ENCODE measurements around the gene EIF3L. TPM values are rescaled to one million over a fixed set of nuclear protein-coding genes. Genes with fewer than 3 reads are reported as not detected.

Gene EIF3L
- total and polyA plus RNA-seq, 10 of the 15 experiments (the other 5 are each of a cell fraction or from before 2014, with no cell fraction given) = 294 to 1,037 (median 618) TPM

GRCh38 chr22:37832022-37832857 is 17.0 kb upstream of the EIF3L start:
- POLR2A ChIA-PET = no interaction called here
- BruUV-seq (replicated peaks) = no TSS peak
- DNase-seq (ENCODE audit: low read depth, low spot score) (no peak), ATAC-seq (no peak), FAIRE-seq (no peak)
- H3K4me2 ChIP-seq (ENCODE audit: control insufficient read depth, insufficient read depth) = no peak overlapping the region
- peaks cover 21 to 27% of the 10 kb centered on the region in 2 experiments; a peak in 3 of 4 replicates for H3K36me3 ChIP-seq (ENCODE audit: control insufficient read depth in 2 of 2, insufficient read depth in 2 of 2, low read length in 1 of 2)
- WGBS (ENCODE audit: insufficient coverage, insufficient replicate concordance, low lambda C conversion rate, missing lambda C conversion rate) = 92% methylated on average over 16 of the region's 16 CpGs
- no peak overlapping the region for H3K27ac ChIP-seq (ENCODE audit: control insufficient read depth, insufficient read depth)
- RAD21 ChIA-PET (ENCODE audit: unreplicated experiment) = no interaction called here
- H3K27me3 ChIP-seq (replicated peaks in 1 of 2; ENCODE audit: control insufficient read depth in 2 of 2, insufficient read depth in 2 of 2, low read length in 1 of 2) = no peaks in the 10 kb centered on the region
- no peak overlapping the region for H2AFZ ChIP-seq (ENCODE audit: control insufficient read depth, low read depth, low read length)
- H4K20me1 ChIP-seq (ENCODE audit: control insufficient read depth, insufficient read depth) = no peaks in the 10 kb centered on the region
- H3K4me3 ChIP-seq = no peak overlapping the region
- TF ChIP-seq ZNF622 (IDR thresholded peaks at IDR 0.05) (no peak), STAT1 (conservative IDR thresholded peaks at IDR 0.05) (no peak), BRCA1 (IDR thresholded peaks at IDR 0.05; ENCODE audit: low read depth, low read length) (no peak), FOS (IDR thresholded peaks at IDR 0.05; ENCODE audit: borderline replicate concordance, extremely low read depth, insufficient read length) (no peak), ATF2 (IDR thresholded peaks at IDR 0.05; ENCODE audit: low read length) (no peak), PBX3 (IDR thresholded peaks at IDR 0.05; ENCODE audit: insufficient replicate concordance, low read depth, low read length) (no peak), BHLHE40 (IDR thresholded peaks at IDR 0.05; ENCODE audit: borderline replicate concordance in 1 of 2, low read depth in 2 of 2, low read length in 1 of 2) (no peak), YBX1 (IDR thresholded peaks at IDR 0.05) (no peak), RAD51 (IDR thresholded peaks at IDR 0.05) (no peak), NFIC (IDR thresholded peaks at IDR 0.05; ENCODE audit: low read depth, low read length) (no peak), KAT2A (conservative IDR thresholded peaks at IDR 0.05; ENCODE audit: control insufficient read depth, low read depth, low read length) (no peak), CHD4 (IDR thresholded peaks at IDR 0.05) (no peak), POLR2AphosphoS2 (IDR thresholded peaks at IDR 0.05; ENCODE audit: low read depth, low read length) (no peak), POU2F2 (IDR thresholded peaks at IDR 0.05; ENCODE audit: borderline replicate concordance, low read depth, low read length) (no peak), ZNF24 (IDR thresholded peaks at IDR 0.05) (no peak), RUNX3 (IDR thresholded peaks at IDR 0.05; ENCODE audit: low read length) (no peak), MLLT1 (IDR thresholded peaks at IDR 0.05) (no peak), SKIL (IDR thresholded peaks at IDR 0.05; ENCODE audit: low read depth, poor library complexity, severe bottlenecking) (no peak)
- SMC1A ChIA-PET (ENCODE audit: uncharacterized antibody, unreplicated experiment) = no interaction called here
- in situ Hi-C loops (cut with MboI) (no loop called here), intact Hi-C loops (cut with micrococcal nuclease; ENCODE audit: unreplicated experiment) (no loop called here)
- H3K9me3 ChIP-seq (replicated peaks; ENCODE audit: control insufficient read depth, insufficient read depth, low read length) = no peaks in the 10 kb centered on the region
- H3K79me2 ChIP-seq (ENCODE audit: control insufficient read depth, insufficient read depth, low read length) = no peaks in the 10 kb centered on the region
- H3K9ac ChIP-seq (ENCODE audit: control insufficient read depth, insufficient read depth, low read length) = no peak overlapping the region
- CTCF ChIA-PET = no interaction called here
- no peaks in the 10 kb centered on the region for H3K4me1 ChIP-seq (ENCODE audit: control insufficient read depth, insufficient read depth, low read length)
